HG03064 (cell line): ENCODE measurements around the gene RNF114.
"Not testable (repeated sequence)": the region's sequence is repeated elsewhere in the genome, so short reads cannot be mapped to it uniquely, and the experiment has no call there.

ENCODE experiments used
- ATAC-seq: cut with Tn5 transposase; IDR thresholded peaks from one replicate; pipeline ENCODE4 v1.9.1; 2021; ENCODE audit warnings: low read depth; ENCODE audit not compliant: unreplicated experiment

RNF114 gene

DNA sequence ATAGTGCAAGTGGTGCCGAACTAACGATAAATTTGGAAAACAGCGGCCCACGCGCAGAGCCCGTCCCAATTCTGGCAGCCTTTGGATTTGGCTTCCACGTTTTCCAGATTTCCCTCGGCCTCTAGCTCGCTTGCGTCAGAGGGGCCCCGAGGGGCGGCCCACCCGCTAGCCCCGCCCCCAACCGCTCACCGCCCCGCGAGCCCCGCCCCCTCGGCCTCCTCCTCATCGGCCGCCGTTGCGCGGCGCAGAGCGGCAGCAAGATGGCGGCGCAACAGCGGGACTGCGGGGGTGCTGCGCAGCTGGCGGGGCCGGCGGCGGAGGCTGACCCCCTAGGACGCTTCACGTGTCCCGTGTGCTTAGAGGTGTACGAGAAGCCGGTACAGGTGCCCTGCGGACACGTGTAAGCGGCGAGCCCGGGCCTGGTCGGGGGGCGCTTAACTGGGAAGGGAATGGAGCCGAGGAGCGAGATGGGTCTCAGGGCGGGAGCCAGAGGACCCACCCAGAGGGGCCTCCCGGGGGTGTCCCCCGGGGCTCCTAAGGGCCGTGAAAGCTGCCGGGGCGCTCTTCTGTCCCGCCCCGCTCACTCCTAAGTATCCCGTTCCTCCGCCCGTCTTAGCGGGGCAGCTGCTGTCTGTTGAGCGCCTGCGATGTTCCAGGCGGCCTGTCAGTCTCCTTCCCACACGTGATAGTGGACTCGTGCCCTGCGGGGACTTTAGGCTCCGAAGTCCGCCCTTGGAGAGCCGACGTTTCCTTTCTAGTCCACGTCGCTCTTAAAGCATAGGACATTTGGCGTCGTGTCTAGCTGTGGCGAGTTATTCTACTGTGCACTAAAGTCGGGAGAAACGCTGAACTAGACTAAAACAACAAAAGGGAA is at the start of gene RNF114:
Gene RNF114 (plus strand): TSS at position 245 of the 874 bp plus-strand sequence. CDS start 16 bp downstream, at position 261.
- peak; percentile 50 for ATAC-seq

DNA sequence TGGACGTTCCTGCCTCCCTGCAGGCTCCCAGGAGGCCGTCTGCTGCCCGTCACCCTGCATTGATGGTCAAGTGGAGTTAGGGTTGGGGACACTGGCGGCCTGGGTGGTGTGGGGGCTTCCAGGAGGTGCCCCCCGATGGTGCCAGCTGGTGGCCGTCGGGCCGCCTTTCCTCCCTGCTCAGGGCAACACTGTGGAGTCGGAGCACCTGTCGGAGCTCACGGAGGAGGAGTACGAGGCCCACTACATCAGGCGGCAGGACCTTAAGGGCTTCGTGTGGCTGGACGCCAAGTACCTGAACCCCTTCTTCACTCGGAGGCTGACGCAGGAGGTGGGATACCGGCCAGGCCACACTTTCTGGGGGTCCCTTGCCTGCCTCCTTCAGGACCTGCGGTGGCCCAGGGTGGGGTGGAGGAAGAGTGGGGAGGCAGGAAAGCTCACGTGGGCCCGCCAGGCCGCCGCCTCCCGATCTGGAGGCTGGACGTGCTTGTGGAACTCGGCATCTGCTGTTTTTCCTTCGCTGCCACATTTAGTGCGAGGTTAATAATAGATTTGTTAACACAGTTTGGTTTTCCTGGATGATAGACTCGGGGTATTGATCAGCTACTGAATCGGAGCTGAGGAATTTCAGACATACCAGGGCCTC is 49.5 kb upstream of the RNF114 start:
- ATAC-seq: no peak

DNA sequence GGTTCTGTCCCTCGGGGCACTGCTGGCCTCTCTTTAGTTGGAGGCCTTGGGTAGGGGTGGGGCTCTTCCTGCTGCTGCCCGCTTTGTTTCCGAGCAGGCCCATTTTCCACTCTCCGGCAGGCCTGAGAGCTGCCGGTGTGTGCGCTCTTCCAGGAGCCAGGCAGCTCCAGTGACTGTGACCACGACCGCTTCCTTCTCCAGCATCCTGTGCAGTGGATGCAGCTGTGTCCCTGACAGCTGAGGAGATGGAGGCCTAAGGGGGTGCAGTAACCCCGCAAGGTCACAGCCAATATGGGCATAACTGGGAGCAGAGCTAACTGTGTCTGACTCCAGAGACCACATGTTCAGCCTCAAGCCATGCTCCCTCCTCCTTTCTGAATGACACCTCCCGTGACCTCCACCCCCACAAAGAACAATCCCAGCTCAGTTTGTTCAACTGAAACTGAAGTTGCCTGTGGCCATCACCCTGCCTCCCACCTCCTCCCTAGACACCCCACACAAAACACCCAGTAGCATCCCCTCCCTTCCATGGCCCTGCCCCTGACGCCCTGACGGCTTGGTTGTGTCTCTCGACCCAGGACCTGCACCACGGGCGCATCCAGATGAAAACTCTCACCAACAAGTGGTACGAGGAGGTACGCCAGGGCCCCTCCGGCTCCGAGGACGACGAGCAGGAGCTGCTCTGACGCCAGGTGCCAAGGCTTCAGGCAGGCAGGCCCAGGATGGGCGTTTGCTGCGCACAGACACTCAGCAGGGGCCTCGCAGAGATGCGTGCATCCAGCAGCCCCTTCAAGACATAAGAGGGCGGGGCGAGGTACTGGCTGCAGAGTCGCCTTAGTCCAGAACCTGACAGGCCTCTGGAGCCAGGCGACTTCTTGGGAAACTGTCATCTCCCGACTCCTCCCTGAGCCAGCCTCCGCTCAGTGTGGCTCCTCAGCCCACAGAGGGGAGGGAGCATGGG is 48.7 kb upstream of the RNF114 start:
- ATAC-seq: no peak

GRCh38 chr20:49888212-49889000 is 47.8 kb upstream of the RNF114 start:
- no peak for ATAC-seq

DNA sequence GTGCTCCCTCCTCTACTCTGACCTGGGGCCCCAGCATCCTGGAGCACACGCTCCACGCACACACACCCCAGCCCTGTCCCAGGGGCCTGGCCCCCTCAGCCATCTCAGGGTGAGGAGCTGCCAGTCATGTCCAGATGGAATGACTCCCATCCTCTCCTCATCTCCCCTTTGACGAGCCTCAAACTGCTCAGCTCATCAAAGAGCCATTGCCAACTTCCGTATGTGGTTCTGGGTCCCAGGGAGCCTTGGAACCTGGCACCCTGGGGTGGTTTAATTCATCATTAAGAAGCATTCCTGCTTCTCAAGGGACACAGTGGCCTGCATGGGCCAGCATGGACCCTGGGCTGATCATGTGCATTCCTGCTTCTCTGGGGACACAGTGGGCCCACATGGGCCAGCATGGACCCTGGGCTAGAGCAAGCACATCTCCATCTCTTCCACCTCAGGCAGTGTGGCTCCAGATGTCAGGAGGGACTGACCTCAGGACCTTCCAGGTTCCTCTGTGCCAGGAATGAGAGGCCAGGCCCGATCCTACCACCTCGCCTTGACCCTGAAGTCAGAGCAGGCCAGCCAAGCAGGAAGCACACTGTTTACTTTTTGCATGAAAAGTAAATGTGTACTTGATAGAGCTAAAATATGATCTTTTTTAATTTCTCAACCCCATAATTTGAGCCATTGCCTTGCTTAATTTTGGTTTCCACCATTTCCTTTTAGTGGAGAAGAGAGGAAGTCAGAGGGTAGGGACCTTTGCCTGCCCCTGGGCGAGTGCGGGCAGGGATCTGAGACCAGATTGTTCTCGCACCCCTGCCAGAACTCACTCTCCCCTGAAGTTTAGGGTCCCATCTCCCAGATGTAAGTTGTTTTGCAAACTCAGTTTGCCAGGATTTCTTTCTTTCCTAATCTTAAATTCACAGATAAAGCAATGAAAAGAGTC is 46.9 kb upstream of the RNF114 start:
- no peak for ATAC-seq

GRCh38 chr20:49889935-49890333 is 46.3 kb upstream of the RNF114 start:
- ATAC-seq: no peak

DNA sequence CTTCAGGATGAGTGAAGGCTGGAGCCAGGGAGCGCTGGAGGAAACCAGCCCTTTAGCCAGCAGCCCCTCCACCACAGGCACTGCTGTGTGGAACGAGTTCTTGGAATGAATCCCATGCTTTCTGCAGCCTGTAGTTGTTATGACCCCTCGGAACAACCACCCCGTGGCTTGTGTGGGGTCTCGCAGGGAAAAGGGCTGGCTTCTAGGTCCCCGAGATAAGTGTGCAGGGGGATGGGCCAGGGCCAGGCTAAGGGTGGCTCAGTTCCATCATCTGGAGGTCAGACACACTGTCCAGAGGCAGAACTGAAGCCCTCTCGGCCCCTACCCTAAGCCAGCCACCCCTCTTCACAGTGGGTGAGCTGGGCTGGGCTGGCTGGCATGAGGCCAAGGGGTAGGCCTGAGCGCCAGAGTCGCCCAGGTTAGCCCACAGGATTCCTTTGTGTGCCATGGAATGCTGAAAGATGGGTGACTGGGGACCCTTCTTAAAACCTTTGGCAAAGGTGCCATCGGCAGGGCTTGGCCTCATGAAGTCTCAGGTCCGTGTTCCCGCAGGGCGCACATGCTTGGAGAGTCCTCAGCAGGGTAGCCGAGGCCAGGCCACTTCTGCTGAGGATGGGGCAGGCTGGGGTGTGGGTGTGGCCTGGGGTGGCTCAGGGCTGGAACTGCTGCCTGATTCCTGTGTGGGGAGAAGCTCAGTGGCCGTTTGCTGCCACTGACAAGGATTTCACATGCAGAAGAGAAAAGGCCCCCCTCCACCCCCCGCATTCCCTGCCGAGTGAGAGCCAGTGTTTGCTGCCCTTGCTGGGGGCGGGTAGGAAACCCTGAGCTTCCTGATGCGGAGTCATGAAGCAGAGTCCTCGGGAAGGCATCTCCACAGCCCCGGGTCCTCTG is 45.5 kb upstream of the RNF114 start:
- ATAC-seq: no peak

GRCh38 chr20:49891476-49892110 is 44.6 kb upstream of the RNF114 start:
- ATAC-seq: no peak

DNA sequence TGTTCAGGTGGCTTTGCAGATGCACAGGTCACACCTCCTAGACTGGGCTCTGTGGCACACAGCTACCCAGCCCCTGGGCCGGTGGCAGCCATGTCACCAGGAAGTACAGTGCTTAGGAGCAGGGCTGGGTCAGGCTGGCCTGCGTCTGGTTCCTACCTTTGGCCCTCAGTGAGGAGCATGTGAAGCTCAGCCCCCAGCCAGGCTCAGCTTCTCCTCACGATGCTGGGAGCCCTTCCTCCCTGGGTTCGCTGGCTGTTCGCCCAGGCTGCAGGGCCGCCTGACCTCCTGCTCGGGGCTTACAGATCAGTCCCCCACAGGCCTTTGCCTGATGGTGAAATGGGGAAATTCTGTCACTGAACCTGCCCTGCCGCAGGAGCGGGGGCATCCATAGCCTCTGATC is 43.9 kb upstream of the RNF114 start:
- ATAC-seq: no peak

GRCh38 chr20:49892817-49893216 is 43.4 kb upstream of the RNF114 start:
- no peak for ATAC-seq

GRCh38 chr20:49893242-49894072 is 42.7 kb upstream of the RNF114 start:
- ATAC-seq: no peak

DNA sequence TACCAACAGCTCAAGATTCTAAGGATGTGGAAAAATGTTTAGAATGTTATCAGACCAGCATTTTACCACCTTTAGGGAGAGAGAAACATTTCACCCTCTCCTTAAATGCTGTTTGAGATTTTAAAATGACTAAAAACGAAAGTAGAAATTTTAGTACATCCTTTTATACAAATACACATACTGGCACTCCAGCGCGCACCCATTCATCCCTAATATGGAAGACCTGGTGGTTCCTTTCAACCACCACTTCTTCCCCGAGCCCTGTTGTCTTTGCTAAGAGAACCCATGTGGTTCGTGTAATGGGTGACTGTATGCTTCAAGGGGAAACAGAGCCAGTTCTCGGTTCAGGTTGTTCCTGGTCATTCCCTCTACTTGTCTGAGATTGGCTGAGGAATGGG is 42.1 kb upstream of the RNF114 start:
- ATAC-seq: no peak

DNA sequence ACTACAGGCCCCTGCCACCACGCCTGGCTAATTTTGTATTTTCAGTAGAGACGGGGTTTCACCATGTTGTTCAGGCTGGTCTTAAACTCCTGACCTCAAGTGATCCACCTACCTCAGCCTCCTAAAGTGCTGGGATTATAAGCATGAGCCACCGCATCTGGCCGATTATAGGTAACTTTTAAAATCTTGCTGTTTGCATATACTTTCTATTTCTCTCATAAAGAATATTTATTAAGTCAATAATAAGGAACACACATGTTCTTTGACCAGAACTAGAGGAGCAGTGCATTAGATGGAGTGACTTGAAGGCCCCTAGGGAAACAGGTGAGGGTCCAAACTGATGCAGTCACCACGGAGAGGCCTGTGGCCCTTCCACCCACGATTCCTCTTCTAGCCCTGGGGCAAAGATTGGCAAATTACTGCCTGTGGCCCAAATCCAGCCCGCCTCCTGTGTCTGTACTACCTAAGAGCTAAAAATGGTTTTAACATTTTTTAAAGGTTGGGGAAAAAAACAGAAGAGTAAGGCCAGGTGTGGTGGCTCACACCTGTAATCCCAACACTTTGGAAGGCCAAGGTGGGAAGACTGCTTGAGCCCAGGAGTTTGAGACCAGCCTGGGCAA is 40.6 kb upstream of the RNF114 start:
- not testable (repeated sequence) for ATAC-seq

- ATAC-seq: no peak
These were observed 40.0 kb upstream of the RNF114 start for GRCh38 chr20:49896204-49896603.

DNA sequence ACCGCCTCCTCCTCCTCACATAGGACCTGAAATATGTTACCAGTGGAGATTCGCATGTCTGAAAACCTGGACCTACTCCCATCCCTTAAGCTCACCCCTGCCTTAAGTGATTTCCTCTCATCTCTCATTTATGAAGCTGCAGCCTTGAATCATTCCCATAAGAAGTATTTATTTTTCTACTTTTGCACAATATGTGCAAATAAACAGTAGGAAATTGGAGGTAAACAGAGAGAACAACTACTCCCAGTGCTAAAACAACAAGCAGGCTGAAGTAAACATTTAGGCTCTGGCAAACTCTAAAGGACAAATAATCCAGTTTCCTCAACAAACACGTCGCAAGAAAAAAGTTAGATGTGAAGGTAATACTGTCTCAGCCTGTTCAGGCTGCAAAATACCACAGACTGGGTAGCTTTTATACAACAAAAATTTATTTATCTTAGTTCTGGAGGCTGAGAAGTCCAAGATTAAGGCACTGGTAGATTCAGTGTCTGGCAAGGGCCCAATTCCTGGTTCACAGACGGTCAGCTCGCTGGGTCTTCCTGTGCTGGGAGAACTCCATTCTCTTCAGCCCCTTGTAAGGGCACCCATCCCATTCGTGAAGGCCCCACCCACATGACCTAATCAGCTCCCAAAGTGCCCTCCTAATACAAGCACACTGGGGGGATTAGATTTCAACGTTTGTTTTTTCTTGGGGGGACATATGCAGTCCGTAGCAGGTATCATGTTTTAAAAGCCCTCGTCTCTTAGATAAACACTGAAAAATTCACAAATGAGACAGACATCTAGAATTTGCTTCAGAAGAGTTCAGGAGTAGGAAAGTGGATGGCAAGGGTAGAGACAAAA is 36.4 kb upstream of the RNF114 start:
- ATAC-seq: no peak
